Suprapubic skin (tissue), 4 donors: Measurements from ENCODE around the gene OARD1. TPM values are rescaled to one million over a fixed set of nuclear protein-coding genes. Genes with fewer than 3 reads are reported as not detected.

Source experiments
- DNase-seq, 2 donors: peaks; one replicate each; pipeline ENCODE4 v3.0.0-alpha.2; 2019; ENCODE audit warnings: low spot score in 2 of 2
- H3K27ac ChIP-seq: fragments of 200-600 bp; sonication (generic); one replicate; pipeline ENCODE4 v1.5.1; 2019
- H3K27me3 ChIP-seq: fragments of 200-600 bp; sonication (generic); one replicate; pipeline ENCODE4 v1.5.1; 2019
- H3K36me3 ChIP-seq: fragments of 200-600 bp; sonication (generic); one replicate; pipeline ENCODE4 v1.5.1; 2019
- H3K4me1 ChIP-seq: fragments of 200-600 bp; sonication (generic); one replicate; pipeline ENCODE4 v1.5.1; 2019
- H3K4me3 ChIP-seq: fragments of 200-600 bp; sonication (generic); one replicate; pipeline ENCODE4 v1.5.1; 2019; ENCODE audit warnings: mild to moderate bottlenecking
- H3K9me3 ChIP-seq: fragments of 200-600 bp; sonication (generic); one replicate; pipeline ENCODE4 v1.5.1; 2019
- EP300 ChIP-seq: sonication (generic); formaldehyde crosslinking; IDR thresholded peaks from one replicate; pipeline ENCODE4 v1.6.1; 2017; ENCODE audit warnings: antibody characterized with exemption
- POLR2A ChIP-seq, 2 donors: fragments of 450-650 bp; IDR thresholded peaks; one replicate each; pipeline ENCODE4 v1.6.1; 2017; ENCODE audit warnings: antibody characterized with exemption in 2 of 2, mild to moderate bottlenecking in 2 of 2, moderate library complexity in 2 of 2
- POLR2AphosphoS5 ChIP-seq, 3 donors: sonication (generic); formaldehyde crosslinking; IDR thresholded peaks; one replicate each; pipeline ENCODE4 v1.6.1; 2017; ENCODE audit warnings: antibody characterized with exemption in 3 of 3
- WGBS: methylation state at CpG from one replicate; pipeline ENCODE4 v1.1.5; 2018; 5-methylcytosine and 5-hydroxymethylcytosine counted together
- total RNA-seq, 4 donors: library from RNA; depleted of rRNA; stranded (reverse); fragments of >200 nt; gene quantifications; one replicate each; pipeline ENCODE4 v1.1.0, GENCODE V29; 2016
- TF ChIP-seq, protein P1 (sequence below), 2 donors: fragments of 200-600 bp in 1 of 2; fragments of 450-650 bp in 1 of 2; sonication (generic) in 1 of 2; IDR thresholded peaks; one replicate each; pipeline ENCODE4 v1.5.1; 2016 to 2019; ENCODE audit warnings: antibody characterized with exemption in 2 of 2, mild to moderate bottlenecking in 1 of 2, moderate library complexity in 1 of 2

OARD1 gene
- total RNA-seq, 4 donors from 2014 or later, result 11.3 to 29.9 (median 20.6) TPM

DNA sequence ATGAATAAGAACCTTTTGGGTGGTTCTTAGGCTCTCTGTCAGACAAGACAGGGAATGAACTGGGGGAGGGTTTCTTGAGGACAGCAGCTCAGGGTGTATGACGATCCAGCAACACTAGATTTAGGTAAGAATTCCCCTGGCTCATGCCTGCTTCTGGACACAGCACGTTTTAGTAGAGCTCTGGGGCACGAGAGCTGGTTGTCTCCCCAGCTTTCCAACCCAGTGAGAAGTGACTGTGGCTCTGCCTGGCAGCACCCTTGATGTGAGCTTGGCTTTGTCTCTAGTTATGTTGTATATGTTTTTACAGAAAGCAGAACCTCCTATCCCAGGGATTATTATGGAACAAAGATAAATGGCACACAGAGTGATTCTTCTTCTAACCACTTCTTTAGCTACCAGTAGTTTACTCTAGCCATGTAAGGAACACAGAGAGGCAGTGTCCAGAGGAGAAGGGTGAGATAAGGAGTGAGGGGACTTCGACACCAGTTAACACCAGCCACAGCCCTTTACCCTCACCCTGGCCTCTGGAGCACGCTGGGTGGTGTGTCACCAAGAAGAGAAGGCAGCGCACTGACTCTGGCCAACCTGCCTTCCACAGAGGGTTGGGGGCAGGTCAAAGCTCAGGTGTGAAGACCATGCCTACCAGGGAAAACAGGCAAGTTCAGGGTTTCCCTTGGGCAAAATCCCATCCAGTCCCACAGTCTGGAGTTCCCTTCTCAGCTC lies 15.2 kb downstream of the OARD1 start:
- H3K36me3 ChIP-seq, result peaks cover 5% of the 10 kb centered on the region
- H3K27ac ChIP-seq, result no peak overlapping the region
- no peak for DNase-seq
- H3K27me3 ChIP-seq, result no peaks in the 10 kb centered on the region
- H3K9me3 ChIP-seq, result no peaks in the 10 kb centered on the region
- peaks cover 5% of the 10 kb centered on the region for H3K4me1 ChIP-seq
- no peak overlapping the region for H3K4me3 ChIP-seq
- 84% methylated on average over 6 of the region's 6 CpGs for WGBS
- TF ChIP-seq POLR2AphosphoS5 (IDR thresholded peaks at IDR 0.05), result no peak
- TF ChIP-seq EP300, result no peak
- TF ChIP-seq, protein P1, sequence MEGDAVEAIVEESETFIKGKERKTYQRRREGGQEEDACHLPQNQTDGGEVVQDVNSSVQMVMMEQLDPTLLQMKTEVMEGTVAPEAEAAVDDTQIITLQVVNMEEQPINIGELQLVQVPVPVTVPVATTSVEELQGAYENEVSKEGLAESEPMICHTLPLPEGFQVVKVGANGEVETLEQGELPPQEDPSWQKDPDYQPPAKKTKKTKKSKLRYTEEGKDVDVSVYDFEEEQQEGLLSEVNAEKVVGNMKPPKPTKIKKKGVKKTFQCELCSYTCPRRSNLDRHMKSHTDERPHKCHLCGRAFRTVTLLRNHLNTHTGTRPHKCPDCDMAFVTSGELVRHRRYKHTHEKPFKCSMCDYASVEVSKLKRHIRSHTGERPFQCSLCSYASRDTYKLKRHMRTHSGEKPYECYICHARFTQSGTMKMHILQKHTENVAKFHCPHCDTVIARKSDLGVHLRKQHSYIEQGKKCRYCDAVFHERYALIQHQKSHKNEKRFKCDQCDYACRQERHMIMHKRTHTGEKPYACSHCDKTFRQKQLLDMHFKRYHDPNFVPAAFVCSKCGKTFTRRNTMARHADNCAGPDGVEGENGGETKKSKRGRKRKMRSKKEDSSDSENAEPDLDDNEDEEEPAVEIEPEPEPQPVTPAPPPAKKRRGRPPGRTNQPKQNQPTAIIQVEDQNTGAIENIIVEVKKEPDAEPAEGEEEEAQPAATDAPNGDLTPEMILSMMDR (IDR thresholded peaks at IDR 0.05), result no peak
- no peak for TF ChIP-seq POLR2A (IDR thresholded peaks at IDR 0.05)

DNA sequence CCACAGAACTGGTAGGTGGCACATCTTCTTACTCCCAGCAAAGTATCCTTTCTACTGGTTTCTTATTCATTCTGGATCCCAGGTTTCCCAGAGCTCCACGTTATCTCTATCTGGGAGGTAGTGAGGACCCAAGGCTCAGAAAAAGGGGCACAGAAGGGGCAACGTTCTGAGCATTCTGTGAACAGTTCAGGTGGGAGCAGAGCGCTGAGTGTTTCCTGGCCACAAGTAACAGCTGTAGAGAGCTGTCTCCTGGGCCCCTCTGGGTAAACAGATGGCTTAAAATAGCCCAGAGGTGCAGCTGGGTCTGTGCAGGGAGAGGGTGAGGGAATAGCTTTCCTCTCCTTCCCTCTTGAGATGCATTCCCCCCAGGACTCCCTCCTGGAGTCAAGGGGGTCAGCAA lies 17.0 kb downstream of the OARD1 start:
- H3K4me3 ChIP-seq, result no peak overlapping the region
- TF ChIP-seq EP300, result no peak
- no peak for TF ChIP-seq POLR2AphosphoS5 (IDR thresholded peaks at IDR 0.05)
- TF ChIP-seq, protein P1 (IDR thresholded peaks at IDR 0.05), result no peak
- TF ChIP-seq POLR2A (IDR thresholded peaks at IDR 0.05), result no peak
- 56% methylated on average over 3 of the region's 3 CpGs for WGBS
- H3K36me3 ChIP-seq, result no peaks in the 10 kb centered on the region
- no peaks in the 10 kb centered on the region for H3K4me1 ChIP-seq
- H3K9me3 ChIP-seq, result no peaks in the 10 kb centered on the region
- H3K27ac ChIP-seq, result no peak overlapping the region
- no peaks in the 10 kb centered on the region for H3K27me3 ChIP-seq
- DNase-seq, result no peak

DNA sequence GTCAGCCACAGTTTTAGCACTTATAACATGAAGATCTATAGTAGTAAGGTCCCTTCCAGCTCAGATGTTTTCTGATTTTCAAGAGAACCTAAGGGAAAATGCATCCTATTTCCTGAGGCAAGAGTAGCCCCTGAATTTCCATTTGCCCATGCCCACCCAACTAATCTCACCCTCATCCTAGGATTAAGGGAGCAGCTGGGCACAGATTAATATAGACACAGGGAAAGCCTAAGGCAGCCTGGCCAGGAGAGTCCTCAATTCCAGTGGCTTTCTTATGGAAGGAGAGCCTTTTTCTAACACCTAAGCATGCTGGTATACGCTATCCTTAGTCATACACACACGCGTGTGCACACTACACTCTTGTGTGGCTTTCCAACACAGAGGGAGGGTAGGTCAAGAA lies 17.6 kb downstream of the OARD1 start:
- no peak for DNase-seq
- no peaks in the 10 kb centered on the region for H3K4me1 ChIP-seq

DNA sequence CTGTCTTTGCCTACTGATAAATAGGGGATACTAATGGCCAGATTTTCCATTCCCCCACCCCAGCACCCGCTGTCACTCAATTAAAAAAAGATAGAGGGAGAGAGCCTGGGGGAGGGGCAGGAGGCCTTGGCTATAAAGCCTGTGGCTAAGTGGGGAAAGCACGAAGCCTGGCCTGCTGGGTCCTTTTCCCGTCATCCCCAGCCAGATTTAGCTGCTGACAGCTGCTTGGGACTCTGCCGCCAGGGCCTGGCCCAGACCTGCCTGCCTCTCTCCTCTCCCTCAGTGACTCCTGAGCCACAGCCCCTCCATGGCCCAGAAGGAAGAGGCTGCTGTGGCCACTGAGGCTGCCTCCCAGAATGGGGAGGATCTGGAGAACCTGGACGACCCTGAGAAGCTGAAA lies 19.1 kb downstream of the OARD1 start, which contains the start of gene APOBEC2:
Gene APOBEC2 (plus strand): TSS at position 162 of the 400 bp plus-strand sequence. CDS start 146 bp downstream, at position 308.
- Histone ChIP-seq H3K36me3 (no peaks in the 10 kb centered on the region), H3K9me3 (no peaks in the 10 kb centered on the region), H3K4me1 (no peaks in the 10 kb centered on the region), H3K4me3 (no peak within 1 kb of the TSS), H3K27me3 (no peaks in the 10 kb centered on the region), H3K27ac (no peak within 1 kb of the TSS)
- TF ChIP-seq POLR2A (IDR thresholded peaks at IDR 0.05) (no peak), POLR2AphosphoS5 (IDR thresholded peaks at IDR 0.05) (no peak), EP300 (no peak)
- TF ChIP-seq, protein P1 (IDR thresholded peaks at IDR 0.05), result no peak
- 50% methylated on average over 2 of the region's 5 CpGs for WGBS
- DNase-seq, result no peak

More for the DNA sequence above, 17.6 kb downstream of the OARD1 start:
- Histone ChIP-seq H3K36me3 (no peaks in the 10 kb centered on the region), H3K9me3 (no peaks in the 10 kb centered on the region), H3K4me3 (no peak overlapping the region), H3K27me3 (no peaks in the 10 kb centered on the region), H3K27ac (no peak overlapping the region)
- 92% methylated on average over 3 of the region's 3 CpGs for WGBS
- TF ChIP-seq POLR2AphosphoS5 (IDR thresholded peaks at IDR 0.05), result no peak
- no peak for TF ChIP-seq POLR2A (IDR thresholded peaks at IDR 0.05)
- TF ChIP-seq, protein P1 (IDR thresholded peaks at IDR 0.05), result no peak
- TF ChIP-seq EP300, result no peak

DNA sequence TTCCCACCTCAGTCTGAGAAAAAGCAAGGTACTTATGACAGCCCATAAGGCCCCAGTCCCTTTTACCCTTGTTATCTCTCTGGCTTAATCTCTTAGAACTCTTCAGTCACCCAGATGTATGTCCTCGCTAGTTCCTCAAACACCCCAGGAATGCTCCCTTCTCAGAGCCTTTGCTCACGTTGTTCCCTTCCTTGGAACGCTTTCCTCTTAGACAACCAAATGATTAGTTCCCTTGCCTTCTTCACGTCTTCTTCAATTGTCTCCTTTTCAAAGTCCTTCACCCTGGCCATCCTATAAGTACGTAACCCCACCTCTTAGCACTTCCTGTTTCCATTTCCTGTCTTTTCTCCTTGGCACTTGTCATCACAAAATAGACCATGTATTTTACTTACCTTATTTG lies 20.3 kb downstream of the OARD1 start:
- Histone ChIP-seq H3K27ac (no peak overlapping the region), H3K36me3 (no peaks in the 10 kb centered on the region), H3K4me3 (no peak overlapping the region), H3K9me3 (no peaks in the 10 kb centered on the region), H3K4me1 (no peaks in the 10 kb centered on the region), H3K27me3 (no peaks in the 10 kb centered on the region)
- 79% methylated on average over 5 of the region's 5 CpGs for WGBS
- DNase-seq, result no peak
- no peak for TF ChIP-seq POLR2AphosphoS5 (IDR thresholded peaks at IDR 0.05)
- TF ChIP-seq, protein P1 (IDR thresholded peaks at IDR 0.05), result no peak
- TF ChIP-seq POLR2A (IDR thresholded peaks at IDR 0.05), result no peak
- no peak for TF ChIP-seq EP300
